H9 (cell line): ENCODE data around the gene GJB6. TPM values are rescaled to one million over a fixed set of nuclear protein-coding genes. Genes with fewer than 3 reads are reported as not detected.

Source experiments
- DNase-seq: peaks from one replicate; pipeline ENCODE4 v3.0.0-alpha.2; 2017
- H2AFZ ChIP-seq: one replicate; pipeline ENCODE4 v1.6.1; 2013; ENCODE audit warnings: mild to moderate bottlenecking, low read length, control low read depth, moderate library complexity
- H2AK5ac ChIP-seq: 2 replicates; pipeline ENCODE4 v1.6.1; 2013; ENCODE audit warnings: low read length, control low read depth, mixed read lengths; ENCODE audit not compliant: insufficient read length
- H2BK120ac ChIP-seq: one replicate; pipeline ENCODE4 v1.6.1; 2013; ENCODE audit warnings: low read depth, mild to moderate bottlenecking, low read length, control low read depth, inconsistent platforms; ENCODE audit not compliant: poor library complexity, severe bottlenecking
- H2BK12ac ChIP-seq: 2 replicates; pipeline ENCODE4 v1.6.1; 2013; ENCODE audit warnings: low read length, control low read depth, mixed read lengths, low read depth; ENCODE audit not compliant: insufficient read length
- H2BK15ac ChIP-seq: 2 replicates; pipeline ENCODE4 v1.6.1; 2013; ENCODE audit warnings: low read depth, low read length, control low read depth
- H2BK20ac ChIP-seq: one replicate; pipeline ENCODE4 v1.6.1; 2013; ENCODE audit warnings: low read depth, mild to moderate bottlenecking, low read length, control low read depth, inconsistent platforms; ENCODE audit not compliant: poor library complexity, severe bottlenecking
- H2BK5ac ChIP-seq: 2 replicates; pipeline ENCODE4 v1.6.1; 2013; ENCODE audit warnings: low read length, control low read depth, mixed read lengths; ENCODE audit not compliant: insufficient read length
- H3K14ac ChIP-seq: 2 replicates; pipeline ENCODE4 v1.6.1; 2013; ENCODE audit warnings: low read length, control low read depth; ENCODE audit not compliant: insufficient read depth
- H3K18ac ChIP-seq: 2 replicates; pipeline ENCODE4 v1.6.1; 2013; ENCODE audit warnings: low read depth, mild to moderate bottlenecking, mixed read lengths, low read length, control low read depth; ENCODE audit not compliant: insufficient read length
- H3K23ac ChIP-seq: 2 replicates; pipeline ENCODE4 v1.6.1; 2013; ENCODE audit warnings: low read length, control low read depth, mixed read lengths, low read depth; ENCODE audit not compliant: insufficient read length
- H3K23me2 ChIP-seq: 2 replicates; pipeline ENCODE4 v1.6.1; 2013; ENCODE audit warnings: low read depth, mild to moderate bottlenecking, mixed read lengths, low read length, control low read depth; ENCODE audit not compliant: insufficient read length, poor library complexity, severe bottlenecking
- H3K27ac ChIP-seq: 2 replicates; pipeline ENCODE4 v1.5.1; 2013; ENCODE audit warnings: low read length, control low read depth, mixed read lengths, low read depth; ENCODE audit not compliant: insufficient read length
- H3K27me3 ChIP-seq: 2 replicates; pipeline ENCODE4 v1.6.1; 2013; ENCODE audit warnings: low read length, control low read depth, inconsistent platforms; ENCODE audit not compliant: insufficient read depth
- H3K4ac ChIP-seq: 2 replicates; pipeline ENCODE4 v1.6.1; 2013; ENCODE audit warnings: low read depth, mild to moderate bottlenecking, control low read depth, inconsistent platforms, low read length, moderate library complexity
- H3K4me1 ChIP-seq: 2 replicates; pipeline ENCODE4 v1.6.1; 2013; ENCODE audit warnings: low read length, control low read depth, inconsistent platforms; ENCODE audit not compliant: insufficient read depth
- H3K4me2 ChIP-seq: 2 replicates; pipeline ENCODE4 v1.6.1; 2013; ENCODE audit warnings: low read length, control low read depth, mixed read lengths; ENCODE audit not compliant: insufficient read length, insufficient read depth
- H3K56ac ChIP-seq: 2 replicates; pipeline ENCODE4 v1.6.1; 2013; ENCODE audit warnings: low read depth, mild to moderate bottlenecking, mixed read lengths, low read length, control low read depth; ENCODE audit not compliant: insufficient read length
- H3K79me1 ChIP-seq: 2 replicates; pipeline ENCODE4 v1.6.1; 2013; ENCODE audit warnings: low read depth, mild to moderate bottlenecking, moderate library complexity, low read length, control low read depth, inconsistent platforms; ENCODE audit not compliant: insufficient read depth, poor library complexity, severe bottlenecking
- H3K79me2 ChIP-seq: 2 replicates; pipeline ENCODE4 v1.6.1; 2013; ENCODE audit warnings: low read length, control low read depth, inconsistent platforms; ENCODE audit not compliant: insufficient read depth
- H3K9ac ChIP-seq: 2 replicates; pipeline ENCODE4 v1.6.1; 2013; ENCODE audit warnings: low read length, control low read depth, mixed read lengths; ENCODE audit not compliant: insufficient read length; ENCODE audit errors: extremely low read depth
- H3K9me3 ChIP-seq: one replicate; pipeline ENCODE4 v1.6.1; 2013; ENCODE audit warnings: low read depth, low read length, inconsistent platforms; ENCODE audit not compliant: control insufficient read depth
- H3T11ph ChIP-seq: one replicate; pipeline ENCODE4 v1.6.1; 2013; ENCODE audit warnings: mild to moderate bottlenecking, low read length, control low read depth, inconsistent platforms
- H4K20me1 ChIP-seq: one replicate; pipeline ENCODE4 v1.6.1; 2013; ENCODE audit not compliant: control insufficient read depth, insufficient read length, insufficient read depth
- H4K5ac ChIP-seq: 2 replicates; pipeline ENCODE4 v1.6.1; 2013; ENCODE audit warnings: low read depth, mild to moderate bottlenecking, mixed read lengths, low read length, control low read depth; ENCODE audit not compliant: insufficient read length
- H4K8ac ChIP-seq: replicated peaks from 2 replicates; pipeline ENCODE4 v1.6.1; 2013; ENCODE audit warnings: low read length, control low read depth, mixed read lengths, low read depth; ENCODE audit not compliant: insufficient read length
- H4K91ac ChIP-seq: 2 replicates; pipeline ENCODE4 v1.6.1; 2013; ENCODE audit warnings: low read depth, mild to moderate bottlenecking, moderate library complexity, mixed read lengths, low read length, control low read depth; ENCODE audit not compliant: insufficient read length
- H3K27ac Mint-ChIP-seq, 3 experiments: 2 replicates in 2 of 3; 3 replicates in 1 of 3; pipeline ENCODE4 v1.8.0; 2020 to 2021; ENCODE audit warnings: mixed read lengths in 3 of 3, mild to moderate bottlenecking in 1 of 3, moderate library complexity in 1 of 3
- H3K27me3 Mint-ChIP-seq: 2 replicates; pipeline ENCODE4 v1.8.0; 2021; ENCODE audit warnings: low read depth, mild to moderate bottlenecking, moderate library complexity, mixed read lengths
- H3K36me3 Mint-ChIP-seq, 3 experiments: 2 replicates in 2 of 3; 3 replicates in 1 of 3; pipeline ENCODE4 v1.8.0; 2020 to 2021; ENCODE audit warnings: low read depth in 3 of 3, mixed read lengths in 3 of 3; ENCODE audit not compliant: insufficient read depth in 1 of 3
- H3K4me1 Mint-ChIP-seq, 2 experiments: 2 replicates each; pipeline ENCODE4 v1.8.0; 2020; ENCODE audit warnings: mixed read lengths in 2 of 2
- H3K4me3 Mint-ChIP-seq, 2 experiments: 2 replicates in 1 of 2; 3 replicates in 1 of 2; pipeline ENCODE4 v1.8.0; 2020 to 2021; ENCODE audit warnings: mild to moderate bottlenecking in 2 of 2, mixed read lengths in 2 of 2, moderate library complexity in 1 of 2
- H3K9me3 Mint-ChIP-seq, 2 experiments: 2 replicates in 1 of 2; 3 replicates in 1 of 2; pipeline ENCODE4 v1.8.0; 2020; ENCODE audit warnings: mild to moderate bottlenecking in 2 of 2, mixed read lengths in 2 of 2, moderate library complexity in 1 of 2
- WGBS: extraction: QIAGEN DNeasy Blood & Tissue Kit; methylation state at CpG from one replicate; pipeline ENCODE4 v1.1.7; 2013; ENCODE audit warnings: missing lambda C conversion rate, low lambda C conversion rate, mixed read lengths; ENCODE audit not compliant: insufficient read length; ENCODE audit errors: extremely low coverage; 5-methylcytosine and 5-hydroxymethylcytosine counted together
- total RNA-seq: library from RNA; stranded (reverse); gene quantifications from 2 replicates; pipeline ENCODE4 v1.2.1, GENCODE V29; 2021
- TF ChIP-seq, protein P1 (sequence below): fragments of 200-600 bp; sonication (generic); conservative IDR thresholded peaks from 3 replicates; pipeline ENCODE4 v1.8.0; 2021; ENCODE audit warnings: antibody characterized with exemption, mild to moderate bottlenecking

GJB6 gene
- total RNA-seq, 1 experiment from 2014 or later = not detected

DNA sequence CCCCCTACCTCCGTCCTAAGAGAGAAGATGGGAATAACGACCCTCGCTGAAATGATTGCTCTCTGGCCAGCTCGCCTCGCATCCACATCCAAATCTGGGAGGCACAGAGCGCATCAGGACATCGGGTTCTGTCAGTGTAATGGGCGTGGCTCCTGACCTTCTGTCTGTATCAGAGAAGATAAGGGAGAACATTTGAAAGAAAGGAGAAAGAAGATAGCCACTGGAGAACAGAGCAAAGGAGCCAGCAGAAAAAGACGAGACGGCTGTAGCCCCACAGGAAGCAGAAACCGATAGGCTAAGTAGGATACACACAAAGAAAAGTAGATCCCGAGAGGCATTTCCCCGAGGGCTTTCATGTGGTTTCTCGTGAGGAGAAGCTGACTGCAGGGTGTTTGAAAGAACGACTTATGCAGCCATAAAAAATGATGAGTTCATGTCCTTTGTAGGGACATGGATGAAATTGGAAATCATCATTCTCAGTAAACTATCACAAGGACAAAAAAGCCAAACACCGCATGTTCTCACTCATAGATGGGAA, 25.4 kb downstream of the GJB6 start:
- H4K20me1 ChIP-seq = peaks cover 6% of the 10 kb centered on the region
- H3K23me2 ChIP-seq = no peaks in the 10 kb centered on the region
- no peak overlapping the region for H4K91ac ChIP-seq
- Mint-ChIP-seq H3K27me3 (peaks cover 3% of the 10 kb centered on the region), H3K4me1 (no peaks in the 10 kb centered on the region; a peak in 1 of 4 replicates), H3K36me3 (peaks cover under 1 to 2% (median 1%) of the 10 kb centered on the region in 3 experiments; a peak in 3 of 7 replicates), H3K9me3 (peaks cover 0 to 7% of the 10 kb centered on the region in 2 experiments; a peak in 4 of 5 replicates), H3K4me3 (no peak overlapping the region), H3K27ac (no peak overlapping the region; a peak in 1 of 7 replicates)
- no peak overlapping the region for H2AK5ac ChIP-seq
- no peaks in the 10 kb centered on the region for H3K79me2 ChIP-seq
- H2BK120ac ChIP-seq = no peak overlapping the region
- no peak overlapping the region for H2BK5ac ChIP-seq
- no peak overlapping the region for H3K14ac ChIP-seq
- H2AFZ ChIP-seq = no peak overlapping the region
- no peak for DNase-seq
- no peak overlapping the region for H3K23ac ChIP-seq
- H3K18ac ChIP-seq = no peak overlapping the region
- TF ChIP-seq, protein P1, sequence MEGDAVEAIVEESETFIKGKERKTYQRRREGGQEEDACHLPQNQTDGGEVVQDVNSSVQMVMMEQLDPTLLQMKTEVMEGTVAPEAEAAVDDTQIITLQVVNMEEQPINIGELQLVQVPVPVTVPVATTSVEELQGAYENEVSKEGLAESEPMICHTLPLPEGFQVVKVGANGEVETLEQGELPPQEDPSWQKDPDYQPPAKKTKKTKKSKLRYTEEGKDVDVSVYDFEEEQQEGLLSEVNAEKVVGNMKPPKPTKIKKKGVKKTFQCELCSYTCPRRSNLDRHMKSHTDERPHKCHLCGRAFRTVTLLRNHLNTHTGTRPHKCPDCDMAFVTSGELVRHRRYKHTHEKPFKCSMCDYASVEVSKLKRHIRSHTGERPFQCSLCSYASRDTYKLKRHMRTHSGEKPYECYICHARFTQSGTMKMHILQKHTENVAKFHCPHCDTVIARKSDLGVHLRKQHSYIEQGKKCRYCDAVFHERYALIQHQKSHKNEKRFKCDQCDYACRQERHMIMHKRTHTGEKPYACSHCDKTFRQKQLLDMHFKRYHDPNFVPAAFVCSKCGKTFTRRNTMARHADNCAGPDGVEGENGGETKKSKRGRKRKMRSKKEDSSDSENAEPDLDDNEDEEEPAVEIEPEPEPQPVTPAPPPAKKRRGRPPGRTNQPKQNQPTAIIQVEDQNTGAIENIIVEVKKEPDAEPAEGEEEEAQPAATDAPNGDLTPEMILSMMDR = no peak
- H3K9me3 ChIP-seq = no peaks in the 10 kb centered on the region
- no peaks in the 10 kb centered on the region for H3K27me3 ChIP-seq
- no peak overlapping the region for H3K4ac ChIP-seq
- no peaks in the 10 kb centered on the region for H3K4me1 ChIP-seq
- no peak overlapping the region for H3K56ac ChIP-seq
- H4K8ac ChIP-seq = no peak overlapping the region
- no peak overlapping the region for H2BK12ac ChIP-seq
- no peak overlapping the region for H3K9ac ChIP-seq
- H2BK15ac ChIP-seq = no peak overlapping the region
- H2BK20ac ChIP-seq = no peak overlapping the region
- H3T11ph ChIP-seq = no peak overlapping the region
- H3K79me1 ChIP-seq = no peaks in the 10 kb centered on the region
- H3K27ac ChIP-seq = no peak overlapping the region
- WGBS = no CpG with 5 or more reads among the region's 16 CpGs
- H3K4me2 ChIP-seq = no peak overlapping the region
- H4K5ac ChIP-seq = no peak overlapping the region
